CD4-positive, alpha-beta T cell treated with Interleukin-6 at 100 ng/mL for 8 hours (primary cell): ENCODE data around the gene CANX.
"Not testable (repeated sequence)": the region's sequence is repeated elsewhere in the genome, so short reads cannot be mapped to it uniquely, and the experiment has no call there.

ENCODE experiments used
- DNase-seq: peaks from one replicate; pipeline ENCODE4 v3.0.0-alpha.2; 2020; ENCODE audit warnings: mixed read lengths, low spot score

CANX gene, protein sequence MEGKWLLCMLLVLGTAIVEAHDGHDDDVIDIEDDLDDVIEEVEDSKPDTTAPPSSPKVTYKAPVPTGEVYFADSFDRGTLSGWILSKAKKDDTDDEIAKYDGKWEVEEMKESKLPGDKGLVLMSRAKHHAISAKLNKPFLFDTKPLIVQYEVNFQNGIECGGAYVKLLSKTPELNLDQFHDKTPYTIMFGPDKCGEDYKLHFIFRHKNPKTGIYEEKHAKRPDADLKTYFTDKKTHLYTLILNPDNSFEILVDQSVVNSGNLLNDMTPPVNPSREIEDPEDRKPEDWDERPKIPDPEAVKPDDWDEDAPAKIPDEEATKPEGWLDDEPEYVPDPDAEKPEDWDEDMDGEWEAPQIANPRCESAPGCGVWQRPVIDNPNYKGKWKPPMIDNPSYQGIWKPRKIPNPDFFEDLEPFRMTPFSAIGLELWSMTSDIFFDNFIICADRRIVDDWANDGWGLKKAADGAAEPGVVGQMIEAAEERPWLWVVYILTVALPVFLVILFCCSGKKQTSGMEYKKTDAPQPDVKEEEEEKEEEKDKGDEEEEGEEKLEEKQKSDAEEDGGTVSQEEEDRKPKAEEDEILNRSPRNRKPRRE

DNA sequence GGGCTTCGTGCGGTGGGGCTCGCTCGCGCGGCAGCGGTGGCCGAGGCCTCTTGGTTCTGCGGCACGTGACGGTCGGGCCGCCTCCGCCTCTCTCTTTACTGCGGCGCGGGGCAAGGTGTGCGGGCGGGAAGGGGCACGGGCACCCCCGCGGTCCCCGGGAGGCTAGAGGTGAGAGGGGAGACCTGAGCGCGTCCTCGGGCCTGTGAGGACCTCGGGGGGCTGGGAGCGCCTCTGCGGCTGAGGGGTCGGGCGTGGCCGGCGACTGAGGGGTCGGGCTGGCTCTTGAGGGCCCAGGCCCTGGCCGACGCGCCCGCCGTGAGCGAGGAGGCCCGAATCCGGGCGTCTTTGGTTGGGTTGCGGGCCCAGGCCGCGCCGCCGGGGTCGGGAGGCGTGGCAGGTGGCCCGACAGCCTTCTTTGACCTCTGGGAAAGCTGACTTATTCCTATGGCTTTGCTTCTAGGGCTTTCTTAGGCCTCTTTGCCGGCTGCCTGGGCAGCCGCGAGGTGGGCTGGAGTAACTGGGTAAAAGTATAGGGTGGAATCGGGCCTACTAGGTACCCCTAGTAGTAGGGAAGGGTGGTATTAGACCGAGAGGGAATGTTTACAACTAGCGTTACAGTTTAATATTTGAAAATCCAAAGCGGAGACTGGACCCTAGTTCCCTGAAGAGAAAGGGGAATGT lies at the start of gene CANX:
Gene CANX, plus strand, starts transcription at position 33 of the 681 bp plus-strand sequence. CDS start 6,715 bp downstream, outside the sequence.
- DNase-seq = no peak

DNA sequence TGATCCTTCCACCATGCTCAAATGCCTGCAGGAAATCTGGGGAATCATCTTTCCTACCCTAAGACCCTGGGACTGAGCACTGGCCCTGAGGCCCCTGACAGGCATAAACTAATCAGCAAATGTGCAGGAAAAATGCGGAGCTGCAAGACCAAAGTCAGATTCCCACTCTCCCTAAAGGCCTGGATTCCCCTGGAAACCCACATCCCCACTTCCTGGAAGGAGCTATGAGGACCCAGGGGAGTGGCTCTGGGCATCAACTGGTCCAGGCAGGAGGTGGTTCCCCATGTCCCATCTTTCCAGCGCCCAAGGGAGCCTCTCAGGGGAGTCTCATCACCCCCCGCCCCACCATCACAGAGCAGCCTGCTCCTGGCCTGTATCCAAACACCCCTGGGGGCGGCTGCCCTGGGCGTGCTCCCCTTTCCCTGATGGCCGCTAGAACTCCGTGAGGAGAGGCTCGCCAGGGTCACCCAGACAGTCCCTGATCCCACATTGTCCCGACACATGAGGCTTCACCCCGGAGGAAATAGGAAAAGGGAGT lies 49.5 kb upstream of the CANX start:
- not testable (repeated sequence) for DNase-seq

DNA sequence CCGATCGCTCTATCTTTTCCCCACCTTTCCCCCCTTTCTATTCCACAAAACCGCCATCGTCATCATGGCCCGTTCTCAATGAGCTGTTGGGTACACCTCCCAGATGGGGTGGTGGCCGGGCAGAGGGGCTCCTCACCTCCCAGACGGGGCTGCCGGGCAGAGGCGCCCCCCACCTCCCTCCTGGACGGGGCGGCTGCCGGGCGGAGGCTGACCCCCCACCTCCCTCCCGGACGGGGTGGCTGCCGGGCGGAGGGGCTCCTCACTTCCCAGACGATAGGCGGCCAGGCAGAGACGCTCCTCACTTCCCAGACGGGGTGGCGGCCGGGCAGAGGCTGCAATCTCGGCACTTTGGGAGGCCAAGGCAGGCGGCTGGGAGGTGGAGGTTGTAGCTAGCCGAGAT lies 48.5 kb upstream of the CANX start:
- not testable (repeated sequence) for DNase-seq

DNA sequence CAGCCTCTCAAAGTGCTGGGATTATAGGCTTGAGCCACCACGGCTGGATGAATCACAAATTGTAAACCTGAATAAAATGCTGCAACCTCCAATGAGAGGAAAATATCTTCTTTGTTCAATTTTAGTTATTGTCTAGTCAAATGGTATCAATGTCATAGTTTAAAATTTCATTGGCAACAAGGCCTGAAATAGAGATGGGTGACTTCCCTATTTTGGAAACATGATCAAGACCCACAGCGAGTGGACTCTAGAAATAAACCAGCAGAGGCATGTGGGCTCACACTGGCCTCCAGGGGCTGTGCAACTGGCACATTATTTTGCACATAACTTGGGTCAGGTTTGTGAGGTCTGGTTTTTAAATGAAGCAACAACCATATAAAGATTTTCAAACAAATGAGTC lies 45.6 kb upstream of the CANX start:
- not testable (repeated sequence) for DNase-seq

DNA sequence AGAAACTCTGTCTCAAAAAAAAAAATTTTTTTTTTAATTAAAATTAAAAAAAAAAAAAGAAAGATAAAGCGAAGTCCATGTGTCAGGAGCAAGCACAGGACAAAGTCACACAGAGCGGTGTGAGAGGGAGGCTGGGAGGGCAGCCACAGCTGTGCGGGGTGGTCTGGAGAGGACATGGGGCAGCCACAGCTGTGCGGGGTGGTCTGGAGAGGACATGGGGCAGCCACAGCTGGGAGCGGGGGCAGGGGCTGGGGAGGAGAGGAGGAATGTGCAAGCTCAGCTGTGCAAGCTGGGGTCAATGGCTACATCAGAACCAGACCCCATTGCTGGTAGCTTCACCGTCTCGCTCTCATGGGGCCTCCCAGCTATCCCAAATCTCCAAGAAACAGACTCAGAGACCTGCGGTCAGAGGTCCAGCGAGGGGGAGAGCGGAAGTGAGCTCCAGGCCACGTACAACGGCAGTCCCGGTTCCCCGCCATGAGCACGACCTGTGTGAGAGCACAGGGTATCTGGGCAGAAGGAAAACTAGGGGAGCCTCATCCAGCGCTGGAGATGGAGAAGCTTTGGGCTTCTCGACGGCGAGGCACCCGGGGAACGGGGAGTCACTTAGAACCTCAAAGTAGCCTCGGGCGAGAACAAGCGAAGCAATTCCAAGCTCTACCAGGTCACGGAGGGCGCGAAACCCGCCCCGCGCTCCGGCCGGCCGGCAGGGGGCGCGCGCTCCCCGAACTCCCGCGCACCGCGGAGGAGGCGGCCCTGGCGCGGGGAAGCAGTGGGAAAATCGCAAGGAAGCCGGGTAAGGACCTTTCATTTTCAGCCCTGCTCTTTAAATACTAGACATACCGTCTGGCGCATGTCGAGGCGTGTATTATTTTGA lies 41.2 kb upstream of the CANX start:
- not testable (repeated sequence) for DNase-seq

DNA sequence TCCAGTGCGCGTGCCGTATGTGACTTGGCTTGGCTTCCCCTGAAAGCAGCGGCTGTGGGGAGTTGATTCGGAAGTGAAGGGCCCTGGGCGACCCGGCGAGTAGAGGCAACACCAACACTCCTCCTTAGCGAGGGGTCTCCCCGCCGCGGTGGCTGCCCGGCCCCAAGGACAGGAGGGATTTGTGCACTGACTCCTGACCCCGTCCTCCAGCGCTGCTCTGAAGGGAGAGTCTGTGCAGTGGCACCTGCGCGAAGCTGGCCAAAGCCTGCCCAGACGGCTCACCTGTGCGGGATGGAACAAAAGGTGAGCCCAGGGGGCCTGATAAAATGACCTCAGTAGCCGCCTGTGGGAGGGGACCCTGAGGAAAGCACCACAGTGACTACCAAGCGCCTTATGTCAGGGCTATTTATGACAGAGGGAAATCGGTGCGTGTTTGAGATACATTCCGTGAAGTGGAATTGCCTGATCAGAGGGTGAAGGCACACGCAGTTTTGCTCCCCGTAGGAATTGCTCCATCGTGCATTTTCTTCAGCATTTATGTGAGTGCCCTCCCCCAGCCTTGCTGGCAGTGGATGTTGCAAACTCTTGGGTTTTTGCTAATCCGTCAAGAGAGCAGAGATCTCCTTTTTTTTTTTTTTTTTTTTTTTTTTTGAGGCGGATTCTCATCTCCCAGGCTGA lies 40.4 kb upstream of the CANX start:
- DNase-seq = not testable (repeated sequence)

DNA sequence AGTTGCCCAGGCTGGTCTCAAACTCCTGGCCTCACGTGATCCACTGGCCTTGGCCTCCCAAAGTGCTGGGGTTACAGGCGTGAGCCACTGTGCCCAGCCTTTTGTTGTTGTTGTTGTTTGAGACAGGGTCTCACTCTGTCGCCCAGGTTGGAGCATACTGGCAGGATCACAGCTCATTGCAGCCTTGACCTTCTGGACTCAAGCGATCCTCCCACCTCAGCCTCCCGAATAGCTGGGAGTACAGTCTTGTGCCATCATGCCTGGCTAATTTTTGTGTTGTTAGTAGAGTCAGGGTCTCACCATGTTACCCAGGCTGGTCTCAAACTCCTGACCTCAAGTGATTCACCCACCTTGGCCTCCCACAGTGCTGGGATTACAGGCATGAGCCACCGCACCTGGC lies 37.1 kb upstream of the CANX start:
- not testable (repeated sequence) for DNase-seq

DNA sequence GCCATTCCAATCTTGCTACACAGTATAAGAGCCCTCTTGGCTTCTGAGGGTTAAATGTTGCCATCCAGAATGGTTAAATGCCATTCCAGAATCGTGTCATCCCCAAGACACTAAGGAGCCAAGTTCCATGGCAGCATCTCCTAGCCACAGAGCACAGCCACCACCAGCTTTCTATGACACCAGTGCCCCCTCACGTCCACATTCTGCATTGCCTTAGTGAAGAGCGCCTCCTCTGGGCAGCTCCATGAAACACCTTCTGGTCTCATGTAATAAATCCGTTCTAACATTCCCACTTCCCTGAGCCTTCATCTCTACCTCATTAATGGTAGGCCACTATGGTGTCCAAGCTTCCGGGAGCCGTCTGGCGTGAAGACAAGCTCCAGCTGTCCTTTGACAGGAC lies 30.4 kb upstream of the CANX start:
- DNase-seq = peak; percentile 14

DNA sequence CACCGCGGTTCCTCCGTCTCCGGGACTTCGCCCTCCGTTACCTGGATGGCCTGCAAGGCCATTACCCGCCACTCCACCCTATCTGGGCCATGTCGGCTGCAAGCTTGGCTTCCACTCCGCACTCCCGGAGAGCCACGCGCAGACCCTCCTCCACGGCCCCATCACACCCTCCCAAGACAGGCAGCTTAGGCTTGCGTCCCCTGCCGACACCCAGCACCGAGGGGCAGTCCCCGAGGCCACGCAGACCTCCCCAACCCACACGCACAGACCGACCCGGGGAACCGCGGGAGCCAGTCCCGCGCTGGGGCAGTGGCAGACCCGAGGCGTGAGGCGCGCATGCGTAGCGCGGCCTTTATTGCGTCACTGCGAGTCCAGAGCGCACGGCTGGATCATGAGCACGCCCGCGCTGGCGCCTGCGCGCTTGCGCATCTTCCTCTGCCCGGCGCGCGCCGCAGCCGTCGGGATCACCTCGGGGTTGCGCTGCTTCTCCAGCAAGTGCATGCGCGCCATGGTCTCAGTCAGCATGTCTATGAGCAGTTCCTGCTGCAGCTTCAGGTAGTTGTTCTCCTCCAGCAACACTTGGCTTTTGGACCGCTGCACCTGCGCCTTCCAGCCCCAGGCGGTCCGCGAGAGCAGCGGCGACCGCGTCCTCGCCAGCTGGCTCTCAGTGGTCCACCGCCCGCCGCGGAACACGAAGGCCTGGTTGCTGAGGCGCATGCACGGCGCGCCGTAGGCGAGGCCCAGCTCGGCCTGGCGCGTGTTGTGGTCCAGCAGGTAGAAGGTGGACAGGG lies 20.3 kb upstream of the CANX start:
- peak; percentile 95 for DNase-seq

DNA sequence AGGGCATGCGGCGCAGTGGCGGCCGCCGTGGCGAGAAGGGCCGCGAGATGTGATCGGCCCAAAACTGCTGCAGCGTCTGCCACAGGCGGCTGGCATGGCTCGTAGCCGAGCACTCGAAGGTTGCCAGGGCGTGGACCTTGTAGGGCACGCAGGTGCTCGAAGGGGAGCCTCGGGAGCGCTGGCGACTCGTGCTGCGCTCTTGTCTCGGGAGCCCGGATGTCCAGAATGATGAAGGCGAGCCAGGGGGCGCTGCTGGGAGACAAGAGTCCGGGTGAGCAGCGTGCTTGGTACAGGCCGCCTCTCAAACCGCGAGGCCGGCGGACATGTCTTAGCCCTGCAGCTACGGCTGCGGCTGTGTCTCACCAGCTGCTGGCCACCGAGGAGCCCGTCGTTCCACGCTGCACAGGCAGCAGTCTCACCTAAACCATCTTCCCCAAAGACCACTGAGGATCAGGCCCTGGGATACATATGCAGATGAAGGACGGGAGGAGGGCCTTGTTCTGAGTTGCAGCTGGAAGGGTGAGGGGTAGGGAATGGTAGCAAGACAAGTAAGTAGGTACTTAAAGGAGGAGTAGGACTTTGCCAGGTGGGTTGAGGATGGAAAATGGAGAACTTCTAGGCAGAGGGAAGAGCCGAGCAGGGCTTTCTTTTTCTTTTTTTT lies 19.6 kb upstream of the CANX start:
- peak; percentile 60 for DNase-seq

DNA sequence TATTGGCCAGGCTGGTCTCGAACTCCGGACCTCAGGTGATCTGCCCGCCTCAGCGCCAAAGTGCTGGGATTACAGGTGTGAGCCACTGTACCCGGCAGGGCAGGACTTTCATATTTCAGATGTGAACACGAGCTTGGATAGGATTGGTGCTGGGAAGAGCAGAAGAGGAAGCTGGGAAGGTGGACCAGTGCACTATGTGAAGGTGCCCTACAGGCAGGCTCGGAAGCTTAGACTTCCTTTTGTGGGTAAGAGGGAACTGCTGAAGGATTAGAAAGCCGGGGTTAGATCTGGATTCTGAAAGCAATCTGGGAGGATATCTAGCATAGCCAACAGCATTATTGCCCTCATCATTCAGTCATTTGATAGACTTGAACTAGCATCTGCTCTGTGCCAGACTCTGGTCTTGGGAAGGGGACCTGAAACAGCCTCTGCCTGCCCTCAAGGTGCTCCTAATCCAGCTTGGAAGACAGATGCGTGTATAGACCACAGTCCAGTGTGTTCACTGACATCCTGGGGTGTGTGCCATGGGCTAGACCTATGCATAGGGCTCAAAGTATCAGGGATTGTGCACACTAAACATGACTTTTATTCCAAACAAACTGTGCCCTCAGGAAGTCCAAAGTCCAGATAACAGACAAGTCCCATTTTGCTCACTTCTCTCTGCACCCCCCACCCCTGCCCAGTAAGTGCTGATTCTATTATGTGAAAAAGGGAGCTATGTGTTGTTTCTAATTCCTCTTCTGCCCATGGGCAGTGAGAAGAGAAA lies 18.6 kb upstream of the CANX start:
- DNase-seq = no peak

DNA sequence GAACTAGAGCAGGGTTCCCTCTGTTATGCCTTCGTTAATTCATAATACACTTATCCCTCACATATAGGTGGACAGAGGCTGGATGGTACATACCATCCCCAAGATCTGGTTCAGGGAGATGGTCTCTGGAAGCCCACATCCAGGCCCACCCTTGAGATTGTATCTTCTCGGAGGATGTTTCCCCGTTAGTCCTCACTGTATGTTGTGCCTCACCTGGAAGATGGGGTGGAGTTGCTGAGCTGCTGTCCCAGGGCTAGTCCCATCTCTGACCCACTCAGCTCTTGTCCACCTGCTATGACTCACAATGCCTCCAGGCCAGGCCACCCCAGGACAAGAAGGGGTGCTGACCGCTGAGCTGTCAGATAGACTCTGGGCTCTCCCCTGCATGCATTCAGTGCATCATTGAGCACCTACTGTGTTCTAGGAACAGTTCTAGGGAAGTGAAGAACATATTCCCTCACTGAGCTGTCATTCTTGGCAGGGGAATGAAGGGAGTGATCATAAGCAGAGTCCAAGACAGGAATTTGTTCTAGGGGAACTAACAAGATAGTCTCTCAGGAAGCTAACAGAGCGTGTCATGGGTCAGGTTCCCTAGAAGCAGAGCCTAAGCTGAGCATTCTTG lies 17.9 kb upstream of the CANX start, which contains the start of gene CBY3:
Gene CBY3, minus strand, starts transcription at position 255 of the 622 bp plus-strand sequence. Its CDS starts 116 bp downstream, at position 139.
- no peak for DNase-seq

DNA sequence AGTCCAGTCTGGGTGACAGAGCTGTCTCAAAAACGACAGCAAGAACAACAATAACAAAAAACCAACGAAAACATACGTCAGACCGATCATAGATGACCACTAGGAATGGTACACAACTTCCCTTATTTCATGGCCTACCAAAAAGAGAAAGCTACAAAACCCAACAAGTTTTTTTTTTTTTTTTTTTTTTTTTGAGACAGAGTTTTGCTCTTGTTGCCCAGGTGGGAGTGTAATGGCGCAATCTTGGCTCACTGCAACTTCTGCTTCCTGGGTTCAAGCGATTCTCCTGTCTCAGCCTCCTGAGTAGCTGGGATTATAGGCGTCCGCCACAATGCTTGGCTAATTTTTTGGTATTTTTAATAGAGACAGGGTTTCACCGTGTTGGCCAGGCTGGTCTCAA lies 9.6 kb upstream of the CANX start:
- not testable (repeated sequence) for DNase-seq

DNA sequence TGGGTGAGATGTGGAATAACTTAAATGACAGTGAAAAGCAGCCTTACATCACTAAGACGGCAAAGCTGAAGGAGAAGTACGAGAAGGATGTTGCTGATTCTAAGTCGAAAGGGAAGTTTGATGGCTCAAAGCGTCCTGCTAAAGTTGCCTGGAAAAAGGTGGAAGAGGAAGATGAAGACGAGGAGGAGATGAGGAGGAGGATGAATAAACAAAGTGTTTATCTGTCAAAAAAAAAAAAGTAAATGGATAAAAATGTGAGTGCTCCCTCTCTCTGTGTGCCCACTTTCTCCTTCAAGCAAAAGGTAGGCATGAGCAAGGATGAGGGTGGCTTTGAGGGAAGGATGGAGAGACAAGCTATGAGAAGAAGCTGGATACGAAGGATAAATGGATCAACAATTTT lies 4.2 kb upstream of the CANX start:
- no peak for DNase-seq

DNA sequence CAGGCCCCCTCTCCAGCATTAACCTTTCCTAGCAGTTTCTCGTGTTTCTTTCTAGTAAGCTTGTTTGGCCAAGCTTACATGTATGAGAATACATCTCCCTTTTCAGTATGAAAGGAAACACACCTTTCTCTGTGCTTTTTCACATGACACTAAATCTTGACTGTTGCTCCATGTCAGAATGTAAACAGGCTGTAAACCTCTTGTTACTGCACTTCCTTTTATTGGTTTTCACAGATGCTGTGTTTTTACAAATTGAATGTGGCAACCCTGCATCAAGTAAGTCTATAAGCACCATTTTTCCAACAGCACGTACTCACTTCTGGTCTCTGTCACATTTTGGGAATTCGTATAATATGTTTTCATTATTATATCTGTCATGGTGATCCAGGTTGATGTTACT lies 2.2 kb upstream of the CANX start:
- DNase-seq = no peak

DNA sequence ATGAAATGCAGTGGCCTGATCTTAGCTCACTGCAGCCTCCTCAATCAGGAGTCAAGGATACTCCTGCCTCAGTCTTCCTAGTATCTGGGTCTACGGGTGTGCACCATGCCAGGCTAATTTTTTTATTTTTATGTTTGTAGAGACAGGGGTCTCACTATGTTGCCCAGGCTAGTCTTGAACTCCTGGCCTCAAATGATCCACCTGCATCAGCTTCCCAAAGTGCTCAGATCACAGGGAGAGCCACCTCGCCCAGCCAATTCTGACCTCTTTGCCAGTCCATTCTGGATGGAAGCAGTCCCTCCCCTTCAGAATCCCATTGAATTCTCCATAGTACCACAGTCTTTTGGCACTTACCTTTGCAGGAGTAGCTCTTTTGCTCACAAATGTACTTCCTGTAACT lies 1.7 kb upstream of the CANX start:
- DNase-seq = no peak

DNA sequence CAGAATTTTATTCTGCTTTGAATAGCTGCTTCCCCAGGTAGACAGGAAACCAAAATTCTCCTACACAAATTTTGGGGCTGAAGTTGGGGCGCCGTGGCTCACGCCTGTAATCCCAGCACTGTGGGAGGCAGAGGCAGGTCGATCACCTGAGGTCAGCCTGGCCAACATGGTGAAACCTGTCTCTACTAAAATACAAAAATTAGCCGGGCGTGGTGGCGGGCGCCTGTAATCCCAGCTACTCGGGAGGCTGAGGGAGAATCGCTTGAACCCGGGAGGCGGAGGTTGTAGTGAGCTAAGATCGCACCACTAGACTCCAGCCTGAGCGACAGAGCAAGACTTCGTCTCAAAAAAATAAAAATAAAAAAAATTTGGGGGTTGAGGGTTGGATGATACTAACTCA lies 1.2 kb upstream of the CANX start:
- DNase-seq = not testable (repeated sequence)
